ENCODE measurements around the gene TMOD2.
A peak's percentile ranks its signal among the peaks of the same experiment; 100 is the strongest.
"Not testable (repeated sequence)": the region's sequence is repeated elsewhere in the genome, so short reads cannot be mapped to it uniquely, and the experiment has no call there.

Gene TMOD2

GRCh38 chr15:51774916-51775315, 23.5 kb downstream of the TMOD2 start:
- DNase-seq (ENCODE audit: low spot score): no peak
- TF ChIP-seq, protein P1, sequence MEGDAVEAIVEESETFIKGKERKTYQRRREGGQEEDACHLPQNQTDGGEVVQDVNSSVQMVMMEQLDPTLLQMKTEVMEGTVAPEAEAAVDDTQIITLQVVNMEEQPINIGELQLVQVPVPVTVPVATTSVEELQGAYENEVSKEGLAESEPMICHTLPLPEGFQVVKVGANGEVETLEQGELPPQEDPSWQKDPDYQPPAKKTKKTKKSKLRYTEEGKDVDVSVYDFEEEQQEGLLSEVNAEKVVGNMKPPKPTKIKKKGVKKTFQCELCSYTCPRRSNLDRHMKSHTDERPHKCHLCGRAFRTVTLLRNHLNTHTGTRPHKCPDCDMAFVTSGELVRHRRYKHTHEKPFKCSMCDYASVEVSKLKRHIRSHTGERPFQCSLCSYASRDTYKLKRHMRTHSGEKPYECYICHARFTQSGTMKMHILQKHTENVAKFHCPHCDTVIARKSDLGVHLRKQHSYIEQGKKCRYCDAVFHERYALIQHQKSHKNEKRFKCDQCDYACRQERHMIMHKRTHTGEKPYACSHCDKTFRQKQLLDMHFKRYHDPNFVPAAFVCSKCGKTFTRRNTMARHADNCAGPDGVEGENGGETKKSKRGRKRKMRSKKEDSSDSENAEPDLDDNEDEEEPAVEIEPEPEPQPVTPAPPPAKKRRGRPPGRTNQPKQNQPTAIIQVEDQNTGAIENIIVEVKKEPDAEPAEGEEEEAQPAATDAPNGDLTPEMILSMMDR (IDR thresholded peaks at IDR 0.05; ENCODE audit: extremely low read depth, missing control alignments): no peak

DNA sequence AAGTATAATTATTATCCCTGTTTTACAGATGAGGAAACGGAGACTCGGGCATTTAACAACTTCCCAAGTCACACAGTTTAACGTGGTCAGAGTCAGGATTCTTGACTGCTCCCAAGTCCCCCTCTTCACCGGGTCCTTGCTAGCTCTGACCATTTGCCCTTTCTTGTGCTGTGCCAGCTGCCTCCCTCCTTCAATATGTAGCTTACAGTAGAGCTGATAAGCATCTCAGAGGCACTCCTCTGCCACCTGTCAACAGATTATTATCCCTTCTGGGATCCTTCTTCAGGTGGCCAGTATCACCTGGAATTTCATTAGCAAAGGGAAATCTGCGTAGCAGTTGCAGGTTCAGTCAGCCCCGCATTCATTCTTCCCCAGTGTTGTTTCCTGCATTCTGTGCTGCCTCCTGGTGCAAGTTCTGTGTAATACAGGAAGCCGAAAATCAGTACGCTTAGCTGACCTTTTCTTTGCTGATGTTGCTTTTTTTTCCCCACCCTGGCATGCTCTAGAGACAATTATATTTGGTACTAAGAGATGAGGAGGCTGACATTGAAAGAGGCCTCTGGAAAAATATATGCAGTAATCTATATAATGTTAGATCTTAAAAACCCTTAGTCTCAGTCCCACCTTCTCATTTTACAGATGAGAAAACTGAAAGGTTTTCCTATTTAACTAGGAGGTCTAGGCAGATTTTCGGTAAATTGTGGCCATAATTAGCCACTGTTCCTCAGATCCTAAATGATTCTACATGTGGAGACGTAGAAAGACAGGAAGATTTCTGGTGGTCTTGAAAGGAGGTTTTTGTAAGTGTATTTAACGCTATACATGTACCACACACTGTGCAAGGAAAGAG, 24.8 kb downstream of the TMOD2 start:
- peak; percentile 58 for DNase-seq (ENCODE audit: low spot score)
- TF ChIP-seq, protein P1 (IDR thresholded peaks at IDR 0.05; ENCODE audit: extremely low read depth, missing control alignments): peak; percentile 65

- TF ChIP-seq, protein P1 (IDR thresholded peaks at IDR 0.05; ENCODE audit: extremely low read depth, missing control alignments): peak; percentile 73
- peak; percentile 71 for DNase-seq (ENCODE audit: low spot score)
These were observed 25.7 kb downstream of the TMOD2 start for GRCh38 chr15:51776952-51777569.

- no peak for DNase-seq (ENCODE audit: low spot score)
- TF ChIP-seq, protein P1 (IDR thresholded peaks at IDR 0.05; ENCODE audit: extremely low read depth, missing control alignments): no peak
These were observed 29.2 kb downstream of the TMOD2 start for GRCh38 chr15:51780636-51781035.

DNA sequence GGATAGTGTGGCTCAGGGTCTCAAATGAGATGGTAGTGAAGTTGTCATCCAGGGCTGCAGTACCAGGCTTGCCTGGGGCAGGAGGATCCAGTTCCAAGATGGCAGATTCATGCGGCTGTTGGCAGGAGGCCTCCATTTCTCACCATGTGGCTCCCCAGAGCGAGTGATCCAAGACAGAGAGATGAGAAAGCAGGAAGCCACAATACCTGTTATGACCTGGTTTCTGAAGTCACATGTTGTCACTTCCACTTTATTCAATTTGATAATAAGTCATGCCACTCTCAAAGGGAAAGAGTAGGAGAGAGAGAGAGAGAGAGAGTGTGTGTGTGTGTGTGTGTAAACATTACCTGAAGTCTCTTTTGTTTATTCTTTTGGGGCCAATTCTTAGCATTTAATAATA, 30.1 kb downstream of the TMOD2 start:
- no peak for DNase-seq (ENCODE audit: low spot score)
- TF ChIP-seq, protein P1 (IDR thresholded peaks at IDR 0.05; ENCODE audit: extremely low read depth, missing control alignments): no peak

- TF ChIP-seq, protein P1 (IDR thresholded peaks at IDR 0.05; ENCODE audit: extremely low read depth, missing control alignments): no peak
- no peak for DNase-seq (ENCODE audit: low spot score)
These were observed 31.0 kb downstream of the TMOD2 start for GRCh38 chr15:51782357-51782896.

DNA sequence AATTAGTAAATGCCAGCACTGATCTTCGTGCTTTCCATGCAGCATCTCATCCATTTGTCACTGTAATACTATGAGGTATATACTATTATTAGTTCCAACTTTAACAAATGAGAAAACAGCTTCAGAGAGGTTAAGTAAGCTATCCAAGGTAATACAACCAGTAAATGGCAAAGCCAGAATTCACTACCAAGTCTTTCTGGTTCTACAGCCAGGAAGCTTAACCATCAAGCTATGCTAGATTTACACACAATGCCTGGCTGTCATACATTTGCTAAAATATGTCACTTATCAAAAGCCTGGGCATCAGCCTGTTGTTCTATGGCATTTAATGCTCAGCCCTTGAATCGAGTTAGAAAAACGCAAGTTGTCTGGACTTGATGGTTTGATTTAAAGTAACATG, 32.6 kb downstream of the TMOD2 start:
- TF ChIP-seq, protein P1 (IDR thresholded peaks at IDR 0.05; ENCODE audit: extremely low read depth, missing control alignments): no peak
- DNase-seq (ENCODE audit: low spot score): no peak

GRCh38 chr15:51787130-51787529, 35.7 kb downstream of the TMOD2 start:
- not testable (repeated sequence) for DNase-seq (ENCODE audit: low spot score)

- DNase-seq (ENCODE audit: low spot score): not testable (repeated sequence)
These were observed 41.1 kb downstream of the TMOD2 start for GRCh38 chr15:51792474-51792873.

All from GM20000 (cell line).